GM21825 (cell line): Measurements from ENCODE around the gene SLC35F4.
"Not testable (repeated sequence)": the region's sequence is repeated elsewhere in the genome, so short reads cannot be mapped to it uniquely, and the experiment has no call there.

Experiments used
- ATAC-seq: cut with Tn5 transposase; IDR thresholded peaks from one replicate; pipeline ENCODE4 v1.9.1; 2021; ENCODE audit warnings: mild to moderate bottlenecking, moderate library complexity; ENCODE audit not compliant: unreplicated experiment

SLC35F4 gene

DNA sequence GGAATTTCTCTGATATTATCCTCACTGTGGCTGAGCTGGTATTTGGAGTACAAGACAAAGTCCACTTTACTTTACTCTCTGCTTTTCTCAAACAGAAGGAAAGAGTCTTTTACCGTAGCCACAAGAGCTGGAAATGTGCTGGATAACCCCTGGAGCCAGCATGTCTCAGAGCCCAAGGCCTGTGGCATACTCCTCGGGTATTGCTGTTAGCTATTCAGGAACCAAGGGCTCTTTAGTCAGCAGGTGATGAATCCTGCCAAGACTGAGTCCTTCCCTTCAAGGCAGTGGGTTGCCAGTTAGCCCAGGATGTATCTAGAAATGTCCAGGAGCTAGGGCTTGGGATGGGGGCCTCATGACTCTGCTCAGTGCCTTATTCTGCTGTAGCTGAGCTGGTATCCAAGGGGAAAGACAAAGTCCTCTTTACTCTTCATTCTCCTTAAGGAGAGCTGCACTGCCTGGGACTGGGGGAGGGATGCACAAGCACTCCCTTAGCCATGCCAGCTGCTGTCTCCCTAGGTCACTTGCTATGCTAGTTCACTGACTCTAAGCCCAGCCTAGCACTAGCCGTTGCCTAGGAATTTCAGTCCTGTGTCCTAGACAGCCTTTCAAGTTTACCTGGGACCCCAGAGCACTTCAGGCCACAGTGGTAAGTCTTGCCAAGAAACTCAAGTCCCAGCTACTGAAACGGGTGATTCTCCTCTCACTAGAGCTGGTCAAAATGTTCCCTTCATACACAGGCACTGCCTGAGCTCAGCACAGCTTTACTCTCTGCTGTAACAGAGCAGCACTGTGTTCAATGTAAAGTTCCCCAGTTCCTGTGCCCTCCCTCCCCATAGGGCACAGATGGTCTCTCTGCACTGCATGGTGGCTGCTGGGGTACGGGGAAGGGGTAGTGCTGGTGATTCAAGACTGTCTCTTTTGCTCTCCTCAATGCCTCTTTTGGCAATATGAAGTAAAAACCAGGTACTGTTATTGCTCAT is 136.4 kb downstream of the SLC35F4 start:
- ATAC-seq, result no peak

- no peak for ATAC-seq
Measured at GRCh38 chr14:57725399-57726077, 140.4 kb downstream of the SLC35F4 start.

DNA sequence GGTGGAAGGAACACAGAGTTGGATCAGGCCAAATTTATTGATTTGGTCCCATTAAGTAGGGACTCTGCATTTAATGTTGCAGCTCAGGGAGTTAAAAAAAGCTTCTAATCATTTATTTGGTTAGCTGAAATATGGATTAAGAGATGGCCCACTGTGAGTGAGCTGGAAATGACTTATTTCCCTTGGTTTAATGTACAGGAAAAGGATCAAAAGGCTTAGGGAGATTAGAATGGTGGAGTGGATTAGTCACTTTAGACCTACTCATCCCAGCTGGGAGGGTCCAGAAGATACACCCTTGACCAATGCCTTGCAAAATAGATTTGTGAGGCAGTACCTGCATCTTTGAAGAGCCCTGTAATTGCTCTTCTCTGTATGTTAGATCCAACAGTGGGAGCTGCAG is 143.8 kb downstream of the SLC35F4 start:
- not testable (repeated sequence) for ATAC-seq

GRCh38 chr14:57714487-57714931 is 151.4 kb downstream of the SLC35F4 start:
- no peak for ATAC-seq

GRCh38 chr14:57712698-57713097 is 153.2 kb downstream of the SLC35F4 start:
- ATAC-seq, result no peak

DNA sequence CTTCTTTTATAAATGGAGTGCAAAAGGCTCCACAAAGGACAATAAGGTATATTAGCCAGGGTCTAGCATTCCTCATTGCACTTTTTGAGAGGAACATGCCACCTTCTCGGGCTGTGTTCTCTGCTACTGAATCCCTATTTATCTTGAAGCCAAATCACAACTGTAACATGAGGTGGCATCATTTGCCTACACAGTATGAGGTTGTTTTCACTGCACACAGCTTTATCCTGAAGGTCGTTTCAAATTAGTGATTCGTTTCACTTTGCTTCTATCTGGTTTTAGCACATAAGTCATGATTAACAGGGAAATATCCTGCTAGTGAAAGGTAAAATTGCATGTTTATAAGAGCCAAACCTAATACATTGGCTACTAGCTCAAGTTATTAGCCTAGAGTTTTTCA is 153.8 kb downstream of the SLC35F4 start:
- no peak for ATAC-seq

- ATAC-seq, result no peak
Measured at GRCh38 chr14:57709909-57710308, 156.0 kb downstream of the SLC35F4 start.

DNA sequence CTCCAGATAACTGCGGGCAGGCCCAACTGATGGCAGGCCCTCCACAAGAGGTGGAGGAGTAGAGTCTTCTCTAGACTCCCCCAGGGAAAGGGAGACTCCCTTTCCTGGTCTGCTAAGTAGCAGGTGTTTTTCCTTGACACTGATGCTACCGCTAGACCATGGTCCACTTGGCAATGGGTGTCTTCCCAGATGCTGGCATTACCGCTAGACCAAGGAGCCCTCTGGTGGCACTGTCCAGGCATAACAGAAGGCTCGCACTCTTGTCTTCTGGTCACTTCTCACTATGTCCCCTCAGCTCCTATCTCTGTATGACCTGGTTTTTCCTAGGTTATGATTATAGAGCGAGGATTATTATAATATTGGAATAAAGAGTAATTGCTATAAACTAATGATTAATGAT is 156.8 kb downstream of the SLC35F4 start:
- not testable (repeated sequence) for ATAC-seq

DNA sequence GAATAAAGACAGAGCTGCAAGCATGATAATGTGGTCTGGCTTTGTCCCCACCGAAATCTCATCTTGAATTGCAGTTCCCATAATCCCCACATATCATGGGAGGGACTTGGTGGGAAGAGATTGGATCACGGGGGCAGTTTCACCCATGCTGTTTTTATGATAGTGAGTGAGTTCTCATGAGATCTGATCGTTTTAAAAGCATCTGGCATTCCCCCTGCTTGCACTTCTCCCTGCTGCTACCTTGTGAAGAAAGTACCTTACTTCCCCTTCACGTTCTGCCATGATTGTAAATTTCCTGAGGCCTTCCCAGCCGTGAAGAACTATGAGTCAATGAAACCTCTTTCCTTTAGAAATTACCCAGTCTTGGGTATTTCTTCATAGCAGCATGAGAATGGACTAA is 158.7 kb downstream of the SLC35F4 start:
- no peak for ATAC-seq

- ATAC-seq, result no peak
Measured at GRCh38 chr14:57704763-57705162, 161.1 kb downstream of the SLC35F4 start.

DNA sequence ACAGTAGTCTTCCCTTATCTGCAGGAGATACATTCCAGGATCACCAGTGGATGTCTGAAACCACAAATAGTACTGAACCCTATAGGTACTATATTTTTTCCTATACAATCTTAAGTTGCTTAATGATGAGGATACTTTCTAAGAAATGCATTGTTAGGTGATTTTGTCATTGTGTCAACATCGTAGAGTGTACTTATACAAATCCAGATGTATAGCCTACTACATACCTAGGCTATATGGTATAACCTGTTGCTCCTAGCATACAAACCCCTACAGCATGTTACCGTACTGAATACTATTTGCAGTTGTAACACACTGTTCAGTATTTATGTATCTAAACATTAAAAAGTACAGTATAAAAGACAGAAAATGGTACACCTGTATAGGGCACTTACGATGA is 165.9 kb downstream of the SLC35F4 start:
- no peak for ATAC-seq

GRCh38 chr14:57692671-57693070 is 173.2 kb downstream of the SLC35F4 start:
- no peak for ATAC-seq

GRCh38 chr14:57687416-57687815 is 178.5 kb downstream of the SLC35F4 start:
- ATAC-seq, result no peak

GRCh38 chr14:57686304-57686703 is 179.6 kb downstream of the SLC35F4 start:
- ATAC-seq, result no peak

- no peak for ATAC-seq
Measured at GRCh38 chr14:57671021-57671420, 194.9 kb downstream of the SLC35F4 start.

GRCh38 chr14:57660208-57660607 is 205.7 kb downstream of the SLC35F4 start:
- ATAC-seq, result no peak

- ATAC-seq, result no peak
Measured at GRCh38 chr14:57659052-57659451, 206.8 kb downstream of the SLC35F4 start.

DNA sequence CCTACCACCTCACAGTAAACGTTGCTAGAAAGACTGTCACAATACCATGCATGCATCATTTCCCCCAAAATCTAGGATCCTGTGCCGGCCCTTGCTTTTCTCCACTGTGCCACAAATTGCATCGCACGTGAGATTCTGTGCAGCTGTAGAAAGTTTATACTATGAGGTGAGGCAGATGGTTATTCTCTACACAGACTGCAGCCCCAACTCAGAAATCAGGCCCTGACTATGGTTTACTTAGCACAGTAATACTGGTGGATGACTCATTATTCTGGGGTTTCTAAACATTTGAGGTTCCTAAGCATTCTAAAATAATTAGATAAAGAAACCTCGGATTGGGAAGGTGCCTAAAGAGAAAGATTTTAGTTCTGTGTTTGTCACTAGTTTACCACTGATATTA is 208.4 kb downstream of the SLC35F4 start:
- ATAC-seq, result no peak

GRCh38 chr14:57656853-57657252 is 209.0 kb downstream of the SLC35F4 start:
- ATAC-seq, result no peak

- no peak for ATAC-seq
Measured at GRCh38 chr14:57652769-57653168, 213.1 kb downstream of the SLC35F4 start.

- ATAC-seq, result no peak
Measured at GRCh38 chr14:57641776-57642175, 224.1 kb downstream of the SLC35F4 start.

DNA sequence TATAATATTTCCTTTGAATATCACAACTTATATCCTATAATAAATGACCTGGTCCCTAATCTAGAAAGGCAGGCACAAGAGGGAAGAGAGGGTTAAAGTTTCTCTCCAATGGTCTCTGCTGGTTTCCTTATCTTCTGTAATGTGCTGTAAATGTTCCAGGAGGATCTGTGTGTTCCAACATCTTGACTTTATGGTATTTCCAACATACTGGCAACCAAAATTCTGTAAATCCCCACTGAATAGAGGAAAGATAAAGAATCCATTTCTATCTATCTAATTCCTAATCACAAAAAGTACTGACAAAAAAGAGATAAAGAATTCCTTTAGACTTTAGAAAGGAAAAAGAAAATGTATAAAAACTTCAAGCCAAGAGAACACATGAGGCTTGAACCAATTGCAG is 225.9 kb downstream of the SLC35F4 start:
- ATAC-seq, result no peak
